ENCODE data around the gene VIPR1.
"Not testable (repeated sequence)": the region's sequence is repeated elsewhere in the genome, so short reads cannot be mapped to it uniquely, and the experiment has no call there.

Gene VIPR1

DNA sequence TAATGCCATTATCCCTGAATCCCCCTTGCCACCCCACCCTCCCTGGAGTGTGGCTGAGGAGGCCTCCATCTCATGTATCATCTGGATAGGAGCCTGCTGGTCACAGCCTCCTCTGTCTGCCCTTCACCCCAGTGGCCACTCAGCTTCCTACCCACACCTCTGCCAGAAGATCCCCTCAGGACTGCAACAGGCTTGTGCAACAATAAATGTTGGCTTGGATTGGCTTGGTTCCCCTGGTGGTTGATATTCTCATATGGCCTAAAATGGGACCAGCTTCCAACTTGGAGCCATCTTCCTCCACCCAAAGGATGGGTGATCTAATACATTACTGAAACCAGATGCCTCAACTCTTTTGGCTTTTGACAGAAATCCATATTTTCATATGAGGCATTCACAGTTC is 34.9 kb downstream of the VIPR1 start:
- no peak for DNase-seq

DNA sequence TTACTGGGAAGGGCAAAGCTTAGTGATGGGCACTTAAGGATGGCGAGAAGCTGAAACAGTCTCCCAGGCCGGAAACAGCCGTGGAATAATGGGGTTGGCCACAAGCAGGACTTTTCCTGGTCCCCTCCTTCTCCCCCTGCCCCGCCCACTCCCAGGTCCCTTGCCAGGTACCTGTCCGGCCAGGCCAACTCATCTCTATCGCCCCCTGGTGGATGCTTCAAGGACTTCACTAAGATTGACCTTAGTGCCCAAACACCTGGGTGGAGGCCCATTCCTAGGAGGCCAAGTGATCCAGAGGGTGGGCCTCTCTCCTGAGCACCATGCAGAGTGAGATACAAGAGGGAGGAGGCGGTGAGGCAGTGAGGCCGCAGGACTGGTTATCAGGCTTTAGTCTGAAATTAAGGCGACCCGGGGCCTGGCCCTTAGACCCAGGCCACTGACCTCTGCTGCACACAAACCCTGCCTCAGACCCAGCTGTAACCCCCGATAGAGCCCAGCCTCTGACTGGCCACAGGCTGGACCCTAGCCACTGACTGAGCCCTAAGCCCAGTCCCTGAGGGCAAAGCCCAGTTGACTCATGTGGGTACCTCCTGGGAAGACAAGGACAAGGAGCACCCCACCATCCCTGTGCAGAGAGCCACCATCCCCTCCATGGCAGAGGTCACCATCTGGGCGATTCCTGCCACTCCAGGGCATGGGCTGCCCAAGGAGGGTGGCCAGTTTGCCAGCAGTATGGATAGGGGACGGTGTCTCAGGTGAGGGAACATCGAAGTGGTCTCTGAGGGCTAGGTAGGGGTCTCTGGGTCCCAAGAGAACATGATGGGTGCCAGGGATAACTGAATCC is 37.6 kb downstream of the VIPR1 start:
- peak; percentile 53 for DNase-seq

DNA sequence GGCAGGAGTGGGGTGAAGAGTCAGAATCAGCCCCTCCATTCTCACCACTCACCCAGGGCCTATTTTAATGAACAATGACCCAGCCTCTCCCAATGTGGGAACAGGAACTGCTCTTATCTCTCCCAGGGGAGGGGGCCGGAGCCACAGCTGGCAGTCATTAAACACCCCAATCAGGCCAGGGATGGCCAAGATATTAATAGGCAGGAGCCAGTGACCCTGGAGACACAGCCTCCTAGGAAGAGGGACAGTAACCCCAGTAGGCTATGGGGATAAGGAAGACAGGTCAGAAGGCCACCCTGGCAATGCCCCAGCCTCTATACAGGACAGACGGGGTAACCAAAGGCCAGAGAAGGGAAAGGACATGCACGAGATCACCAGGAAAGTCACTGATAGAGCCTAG is 38.6 kb downstream of the VIPR1 start:
- no peak for DNase-seq

DNA sequence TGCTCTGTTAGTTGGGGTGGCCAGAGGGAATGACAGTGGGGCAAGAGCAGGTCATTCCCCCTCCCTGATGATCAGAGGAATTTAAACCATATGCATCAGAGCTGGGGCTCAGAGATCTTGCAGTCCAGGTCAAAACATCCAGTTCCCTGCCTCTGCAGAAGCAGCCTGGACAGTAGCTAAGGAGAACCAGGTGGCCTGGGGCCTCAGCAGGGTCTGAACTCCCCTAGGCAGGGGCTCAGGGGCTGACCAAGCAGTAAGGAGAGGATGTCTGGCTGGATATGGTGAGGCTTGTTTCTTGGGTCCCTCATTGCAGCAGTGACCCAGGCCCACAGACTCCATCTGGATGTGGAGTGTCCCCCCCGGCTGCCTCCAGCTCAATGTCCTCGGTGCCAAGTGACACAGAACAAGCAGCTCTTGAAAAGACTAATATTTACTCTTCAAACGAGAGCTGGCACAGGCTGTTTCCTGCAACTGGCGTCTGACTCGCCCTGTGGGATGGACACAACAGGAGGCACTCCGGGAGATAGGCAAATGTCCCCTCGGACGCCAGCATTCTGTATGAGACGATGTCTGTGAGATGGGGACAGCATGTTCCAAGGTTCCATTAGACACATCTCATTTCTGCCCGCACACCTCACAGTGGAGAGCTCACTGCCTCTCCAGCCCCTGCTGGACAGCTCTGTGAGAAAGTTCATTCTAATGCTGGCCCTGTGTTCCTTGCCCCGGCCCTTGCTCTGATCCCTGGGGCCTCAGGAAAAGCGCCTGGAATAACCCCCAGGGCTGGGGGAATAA is 42.2 kb downstream of the VIPR1 start:
- no peak for DNase-seq

DNA sequence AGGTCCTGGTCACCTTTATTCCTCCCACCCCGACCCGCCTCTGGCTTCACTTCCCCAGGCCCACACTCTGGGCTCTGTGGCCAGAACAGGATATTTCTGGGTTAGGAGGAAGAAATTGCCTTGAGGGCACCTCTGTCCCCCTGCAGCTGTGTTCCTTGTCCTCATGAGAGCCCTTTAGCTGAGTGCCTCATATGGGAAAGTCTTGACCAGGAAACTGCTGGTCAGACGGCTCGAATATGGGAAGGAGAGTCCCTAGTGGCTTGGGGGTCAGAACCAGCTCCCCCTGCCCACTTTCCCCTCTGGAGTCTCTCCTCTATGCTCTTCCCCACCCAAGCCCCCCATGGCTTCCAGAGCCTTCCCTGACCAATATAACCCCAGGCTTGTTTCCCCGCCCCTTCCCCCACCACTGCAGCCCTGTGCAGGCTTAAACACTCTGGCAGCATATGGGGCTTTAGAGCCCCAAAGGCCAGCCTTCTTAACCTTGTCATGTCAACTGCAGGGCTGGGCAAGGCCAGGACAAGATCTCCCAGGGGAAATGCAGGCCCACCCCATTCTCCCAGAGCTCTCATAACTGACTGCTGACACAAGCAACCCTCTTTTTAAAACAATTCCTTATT is 42.9 kb downstream of the VIPR1 start:
- DNase-seq = no peak

DNA sequence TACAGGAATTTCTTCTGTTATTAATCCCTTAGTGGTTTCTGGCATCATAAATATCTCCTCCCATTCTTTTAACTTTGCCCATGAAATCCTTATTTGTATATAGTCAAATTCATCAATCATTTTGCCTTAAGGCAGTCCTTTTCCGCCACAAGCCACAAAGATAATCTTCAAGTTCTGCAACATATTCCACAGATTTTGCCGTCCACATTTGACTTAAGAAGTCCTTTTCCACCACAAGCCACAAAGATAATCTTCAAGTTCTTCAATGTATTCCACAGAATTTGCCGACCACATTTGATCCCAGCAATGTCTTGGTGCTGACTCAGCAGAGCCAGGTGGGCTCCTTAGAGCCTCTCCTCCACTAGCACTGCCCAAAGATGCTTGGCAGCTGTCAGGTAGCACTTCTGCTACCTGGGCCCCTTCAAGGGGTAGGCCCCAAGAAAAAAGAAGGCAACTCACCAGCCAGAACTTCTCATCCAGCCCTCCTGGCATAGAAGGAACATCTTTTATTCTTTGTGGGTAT is 44.3 kb downstream of the VIPR1 start:
- DNase-seq = no peak

DNA sequence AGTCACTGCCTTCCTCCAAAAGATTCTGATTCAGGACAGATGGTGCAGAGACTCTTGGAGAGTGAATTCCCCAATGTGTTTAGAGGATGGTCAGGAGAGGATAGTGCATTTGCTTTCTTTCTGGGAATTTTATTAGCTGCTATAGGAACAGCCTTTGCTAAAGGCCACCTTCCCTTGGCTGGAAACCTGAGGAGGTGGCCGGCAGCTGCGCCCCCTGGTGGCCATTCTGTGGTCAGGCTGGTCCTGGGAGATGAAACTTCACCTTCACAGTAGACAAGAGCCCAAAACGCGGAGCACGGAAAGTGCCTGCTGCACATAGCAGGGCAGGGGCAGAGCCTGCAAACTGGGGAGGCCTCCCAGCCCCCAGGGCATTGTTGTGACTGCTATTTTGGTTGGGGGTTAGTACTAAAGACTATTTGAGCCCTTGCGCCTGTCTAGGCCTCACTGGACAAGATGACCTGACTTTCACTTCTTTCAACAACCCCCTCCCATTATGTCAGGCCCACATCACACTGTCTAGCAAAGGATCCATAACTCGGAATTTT is 45.0 kb downstream of the VIPR1 start:
- peak; percentile 53 for DNase-seq

DNA sequence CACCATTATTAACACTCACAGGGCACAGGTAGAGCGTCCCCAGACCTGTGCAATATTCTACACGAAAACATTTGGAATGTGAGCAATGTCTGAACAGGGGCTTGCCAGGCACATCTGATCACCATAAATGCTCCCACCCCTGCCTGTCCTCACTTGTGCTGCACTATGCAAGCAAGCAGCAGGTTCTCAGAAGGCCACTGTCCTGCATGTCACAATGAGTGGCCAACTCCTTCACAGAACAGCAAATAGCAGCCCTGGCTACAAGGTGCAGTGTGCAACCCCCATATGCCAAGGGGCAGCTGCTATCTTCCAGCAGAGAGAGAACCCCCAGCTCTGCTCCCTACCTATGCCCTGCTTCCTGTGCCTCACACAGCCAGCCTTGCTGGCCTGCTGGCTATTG is 46.7 kb downstream of the VIPR1 start:
- DNase-seq = no peak

DNA sequence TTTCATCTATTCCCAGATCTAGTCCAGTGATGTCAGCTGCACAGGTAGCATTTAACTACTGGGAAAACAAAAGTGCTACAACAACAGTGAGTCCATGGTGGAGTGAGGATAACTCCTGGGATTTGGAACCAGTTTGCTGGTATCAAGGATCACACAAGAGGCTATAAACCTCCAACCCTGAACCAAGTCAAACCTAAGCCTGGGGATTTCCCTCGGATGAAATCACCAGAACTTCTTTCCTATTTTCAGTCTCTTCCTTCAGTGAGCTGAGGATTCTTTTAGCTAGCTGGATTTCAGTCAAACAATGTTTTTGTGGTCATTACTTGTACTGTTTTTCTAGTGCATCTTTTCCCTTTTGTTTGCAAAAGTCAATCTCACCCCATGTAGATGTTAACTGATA is 47.8 kb downstream of the VIPR1 start:
- no peak for DNase-seq

DNA sequence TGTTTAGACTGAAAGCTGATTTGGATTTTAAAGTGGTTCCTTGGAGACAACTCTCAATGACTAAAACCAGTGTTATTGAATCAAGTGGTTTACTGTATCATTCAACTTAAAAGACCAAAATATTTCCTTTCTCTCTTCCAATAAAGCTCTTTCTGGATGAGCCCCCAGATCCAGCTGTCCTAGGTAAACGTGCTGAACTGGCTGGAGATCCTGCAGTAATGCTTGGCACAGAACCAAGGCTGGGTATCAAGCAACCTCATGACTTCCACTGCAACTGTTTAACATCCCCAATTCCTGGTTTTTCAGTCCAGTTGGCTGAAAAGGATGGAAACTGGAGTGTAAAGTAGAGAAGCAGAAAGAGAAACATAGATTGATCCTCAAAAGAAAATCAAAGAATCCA is 50.4 kb downstream of the VIPR1 start:
- no peak for DNase-seq

DNA sequence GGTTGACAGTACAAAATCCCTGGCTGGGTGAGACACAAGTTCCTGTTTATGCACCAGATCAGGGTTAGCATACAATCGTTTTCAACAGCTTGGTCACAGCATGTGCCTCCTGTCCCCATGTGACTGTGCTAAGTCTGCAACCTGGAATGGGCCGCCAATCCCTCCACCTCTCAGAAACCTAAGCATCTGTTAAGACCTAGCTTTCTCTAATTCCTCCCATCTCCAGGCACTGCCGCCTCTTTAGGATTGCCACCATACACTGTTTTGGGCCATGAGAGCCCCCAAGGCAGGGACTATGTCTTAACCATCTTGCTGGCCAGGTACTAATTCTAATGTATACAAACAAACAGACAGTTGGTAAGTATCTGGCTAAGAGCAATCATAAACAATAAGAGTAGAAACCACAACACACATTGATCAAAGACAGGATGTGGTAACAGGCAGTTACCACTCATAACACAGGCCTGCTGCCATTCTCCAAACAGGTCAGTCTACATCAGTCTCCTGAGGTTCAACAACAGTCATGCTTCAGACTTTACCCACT is 53.7 kb downstream of the VIPR1 start:
- no peak for DNase-seq

DNA sequence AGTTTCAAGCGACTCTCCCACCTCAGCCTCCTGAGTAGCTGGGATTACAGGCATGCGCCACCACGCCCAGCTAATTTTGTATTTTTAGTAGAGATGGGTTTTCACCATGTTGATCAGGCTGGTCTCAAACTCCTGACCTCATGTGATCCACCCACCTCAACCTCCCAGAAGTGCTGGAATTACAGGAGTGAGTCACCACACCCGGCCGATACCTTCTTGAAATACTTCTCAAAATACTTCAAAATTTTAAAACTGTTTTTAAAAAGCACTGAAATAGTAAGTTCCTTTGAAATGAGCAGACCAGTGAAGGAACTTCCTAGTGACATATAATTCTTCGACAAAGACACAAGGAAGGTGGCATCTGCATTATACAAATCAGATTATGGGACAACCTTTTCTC is 54.4 kb downstream of the VIPR1 start:
- DNase-seq = not testable (repeated sequence)

DNA sequence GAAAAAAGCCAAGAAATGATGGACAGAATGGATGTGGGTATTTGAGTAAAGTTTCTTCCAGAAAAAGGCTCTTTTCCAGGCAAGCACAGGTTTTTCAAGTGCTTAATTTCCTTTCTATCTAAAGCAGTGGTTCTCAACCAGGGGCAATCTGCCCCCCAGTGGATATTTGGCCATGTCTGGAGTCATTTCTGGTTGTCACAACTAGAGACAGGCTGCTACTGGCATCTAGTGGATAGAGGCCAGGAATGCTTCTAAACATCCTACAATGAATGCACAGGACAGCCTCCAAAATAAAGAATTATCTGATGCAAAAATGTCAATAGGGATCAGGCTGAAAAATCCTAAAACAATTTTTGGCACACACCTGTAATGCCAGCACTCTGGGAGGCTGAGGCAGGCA is 55.4 kb downstream of the VIPR1 start:
- DNase-seq = peak; percentile 31

DNA sequence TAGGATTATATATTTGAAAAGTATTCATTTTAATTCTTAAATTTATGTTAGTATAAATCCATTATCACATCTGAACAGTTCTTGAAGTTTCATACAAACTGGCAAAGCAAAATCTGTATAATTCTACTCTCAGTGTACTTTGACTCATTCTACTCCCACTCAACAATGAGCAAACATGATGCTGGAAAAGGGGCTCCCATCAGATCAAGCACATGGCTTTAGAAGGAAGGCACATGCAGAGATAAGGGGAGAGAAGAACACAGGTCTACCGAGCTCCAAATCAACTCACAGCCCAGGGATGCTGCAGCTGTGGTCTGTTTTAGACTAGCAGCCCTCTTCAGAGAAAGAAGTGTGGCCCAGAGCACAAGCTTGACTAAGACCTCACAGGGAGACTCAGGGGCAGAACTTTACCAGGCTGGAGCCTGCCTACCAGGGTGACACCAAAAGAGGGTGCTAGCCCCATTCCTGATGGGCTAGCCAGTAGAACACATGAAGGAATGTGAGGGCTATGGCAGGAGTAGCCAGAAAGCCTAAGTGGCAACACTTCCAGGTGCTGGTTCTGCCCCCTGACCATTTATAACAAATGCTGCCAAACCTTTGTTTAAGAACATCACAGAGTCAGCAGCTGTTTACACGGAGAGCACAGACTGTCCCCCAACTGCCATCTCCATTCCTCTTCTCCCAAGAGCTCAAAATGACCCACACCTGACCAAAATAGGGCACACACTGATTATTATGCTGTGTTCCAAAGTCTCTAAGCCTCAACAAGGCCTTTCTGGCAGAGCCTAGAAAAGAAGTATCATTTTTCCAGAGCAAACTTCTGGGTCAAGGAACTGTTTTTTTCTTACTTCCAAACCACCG is 59.8 kb downstream of the VIPR1 start:
- DNase-seq = no peak

DNA sequence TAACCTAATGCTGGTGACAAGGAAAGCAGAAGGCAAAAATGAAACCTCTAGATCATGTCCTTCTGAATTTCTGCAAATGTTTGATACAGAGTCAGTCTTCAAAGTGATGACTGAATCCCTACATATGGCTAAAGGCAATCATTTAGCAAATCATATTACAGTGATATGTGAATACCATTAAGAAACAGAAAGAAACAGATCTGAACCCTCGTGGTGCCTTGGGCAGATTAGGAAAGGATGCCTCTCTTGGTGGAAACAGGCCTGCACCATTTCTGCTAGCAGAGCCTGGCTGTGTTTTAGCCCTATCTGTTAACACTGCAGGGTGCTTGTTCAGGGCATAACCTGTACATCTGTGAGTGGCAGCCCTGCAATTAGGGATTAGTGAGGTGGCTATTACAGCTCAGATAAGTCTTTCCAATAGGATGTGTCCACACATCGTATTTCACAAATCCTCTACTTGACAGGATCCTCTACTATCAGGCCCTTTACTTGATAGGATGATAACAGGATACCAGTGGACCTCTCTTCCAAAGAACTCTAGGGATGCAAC is 67.2 kb downstream of the VIPR1 start:
- no peak for DNase-seq

DNA sequence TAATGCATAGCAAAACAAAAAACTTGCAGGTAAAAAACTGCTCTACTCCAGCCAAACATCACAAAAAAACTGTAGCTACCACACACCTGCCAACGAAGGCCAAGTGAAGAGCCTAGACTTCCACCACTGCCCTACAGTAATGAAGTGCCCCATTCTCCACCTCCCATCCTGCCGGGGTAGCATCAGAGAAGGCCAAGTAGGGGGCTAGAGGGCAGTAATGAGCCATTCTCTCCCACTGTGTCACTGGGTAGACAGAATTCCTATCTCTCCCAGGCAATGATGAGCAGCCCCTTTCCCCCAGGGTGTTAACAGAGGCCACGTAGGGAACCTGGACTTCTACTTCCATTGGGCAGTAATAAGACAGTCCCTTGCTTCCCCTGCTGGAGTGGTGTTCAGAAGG is 69.8 kb downstream of the VIPR1 start:
- DNase-seq = peak; percentile 57

DNA sequence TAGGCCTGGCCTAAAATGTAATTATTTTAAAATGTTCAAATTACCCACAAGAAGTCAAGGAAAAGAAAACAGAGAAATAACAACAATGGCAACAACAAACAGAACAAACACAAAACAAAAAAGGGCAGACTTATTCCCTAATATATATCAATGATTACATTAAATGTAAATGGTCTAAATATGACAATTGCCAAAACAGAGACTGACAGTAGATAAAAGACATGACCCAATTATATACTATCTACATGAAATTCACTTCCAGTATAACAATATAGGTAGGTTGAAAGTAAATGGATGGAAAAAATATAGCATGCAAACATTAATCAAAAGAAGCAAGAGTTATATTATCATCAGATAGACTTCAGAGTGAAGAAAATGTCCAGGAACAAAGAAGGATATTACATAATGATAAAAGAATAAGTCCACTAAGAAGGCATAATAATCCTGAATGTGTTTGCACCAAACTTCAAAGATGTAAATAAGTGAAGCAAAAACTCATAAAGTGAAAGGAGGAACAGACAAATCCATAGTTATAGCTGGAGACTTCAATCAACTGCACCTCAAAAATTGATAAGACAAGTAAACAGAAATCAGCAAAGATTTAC is 72.8 kb downstream of the VIPR1 start:
- DNase-seq = no peak

DNA sequence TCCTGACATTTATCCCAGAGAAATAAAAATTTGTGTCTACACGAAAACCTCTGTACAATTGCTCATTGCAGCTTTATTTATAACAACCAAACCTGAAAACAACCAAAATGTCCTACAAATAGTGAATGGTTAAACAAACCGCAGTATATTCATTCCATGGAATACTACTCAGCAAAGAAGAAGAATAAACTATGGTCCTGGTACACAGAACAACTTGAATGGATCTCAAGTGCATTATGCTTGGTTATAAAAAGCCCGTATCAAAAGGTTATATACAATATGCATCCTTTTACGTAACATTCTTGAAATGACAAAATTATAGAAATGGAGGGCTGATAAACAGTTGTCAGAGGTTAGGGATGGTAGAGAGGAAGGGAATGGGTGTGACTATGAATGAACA is 75.6 kb downstream of the VIPR1 start:
- DNase-seq = no peak

DNA sequence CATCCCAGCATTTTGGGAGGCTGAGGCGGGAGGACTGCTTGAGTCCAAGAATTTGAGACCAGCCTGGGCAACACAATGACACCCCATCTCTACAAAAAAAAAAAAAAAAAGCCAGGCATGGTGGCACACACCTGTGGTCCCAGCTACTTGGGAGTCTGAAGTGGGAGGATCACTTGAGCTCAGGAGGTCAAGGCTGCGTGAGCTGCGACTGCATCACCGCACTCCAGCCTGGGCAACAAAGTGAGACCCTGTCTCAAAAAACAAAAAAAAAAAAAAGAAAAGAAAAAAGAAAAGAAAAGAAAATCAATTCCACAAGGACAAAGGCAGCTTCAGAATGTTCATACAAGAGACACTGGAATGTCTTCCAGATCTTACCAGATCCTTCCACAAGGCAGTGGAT is 76.9 kb downstream of the VIPR1 start:
- not testable (repeated sequence) for DNase-seq

DNA sequence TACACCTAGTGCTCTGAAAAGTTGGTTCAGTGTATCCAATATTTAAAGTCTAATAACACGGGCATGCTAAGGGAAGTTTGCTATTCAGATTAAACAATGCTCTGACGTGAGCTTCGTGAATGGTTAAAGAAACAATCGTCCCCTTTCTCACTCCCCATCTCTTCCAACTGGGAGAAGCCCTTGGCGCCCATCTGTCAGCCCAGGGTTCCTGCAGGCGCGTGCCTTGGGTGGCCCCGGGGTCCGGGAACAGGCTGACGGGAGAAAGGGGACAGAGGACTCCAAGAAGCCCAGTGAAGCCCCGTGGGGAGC is 78.9 kb downstream of the VIPR1 start:
- DNase-seq = no peak

DNA sequence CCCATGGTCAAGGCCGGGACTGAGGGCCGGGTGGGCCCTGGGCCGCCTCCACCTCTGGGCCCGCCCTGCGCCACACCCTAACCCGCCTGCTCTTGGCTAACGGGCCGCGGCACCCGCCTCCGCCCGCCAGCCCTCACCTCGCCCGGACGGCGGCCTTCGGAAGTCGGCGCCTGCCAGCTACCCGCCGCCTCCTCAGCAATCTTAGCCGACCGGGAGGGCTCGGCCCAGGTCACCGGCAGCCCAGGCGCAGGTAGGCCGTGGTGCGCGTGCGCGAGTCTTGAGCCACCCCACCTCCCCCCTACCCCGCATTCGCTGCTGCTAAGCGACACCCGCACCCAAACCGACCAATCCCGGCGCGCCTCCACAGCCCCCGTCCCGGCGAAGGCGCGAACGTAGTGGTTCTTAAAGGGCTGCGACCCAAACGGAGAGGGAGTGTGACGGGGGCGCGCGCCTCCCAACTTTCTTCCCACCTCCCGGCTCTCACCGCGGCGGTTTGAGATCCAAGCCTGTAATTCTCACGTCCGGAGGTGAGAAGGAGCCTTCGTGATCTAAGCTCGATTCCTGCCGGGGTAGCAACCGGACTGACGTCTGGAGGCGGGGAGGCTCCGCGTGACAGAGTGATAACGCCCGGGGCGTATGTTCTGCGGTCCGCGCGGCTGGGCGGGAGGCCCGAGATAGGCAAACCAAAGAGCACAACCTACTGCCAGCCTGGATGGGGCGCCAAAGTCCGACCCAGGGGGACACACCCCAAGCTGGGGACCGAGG is 79.4 kb downstream of the VIPR1 start, which contains the start of gene SEC22C:
Gene SEC22C, minus strand, starts transcription at position 259 of the 765 bp plus-strand sequence. CDS start 12,921 bp downstream, outside the sequence.
- DNase-seq = peak; percentile 97

Measured in hematopoietic multipotent progenitor cell treated with erythropoietin and hydrocortisone succinate and interleukin-3 and kit ligand, for 8 days (in vitro differentiated cells).